GM23248 (cell line): ENCODE data around the gene ARHGAP24.

Source experiments
- EZH2 ChIP-seq: fragments of 200-600 bp; sonication (generic); IDR thresholded peaks from 2 replicates; pipeline ENCODE4 v1.6.1; 2018; ENCODE audit warnings: antibody characterized with exemption, mild to moderate bottlenecking; ENCODE audit not compliant: insufficient read depth, poor library complexity, severe bottlenecking
- EZH2phosphoT487 ChIP-seq: fragments of 200-600 bp; sonication (generic); IDR thresholded peaks from 2 replicates; pipeline ENCODE4 v1.6.1; 2018; ENCODE audit warnings: antibody characterized with exemption, moderate library complexity, mild to moderate bottlenecking, low read depth; ENCODE audit not compliant: insufficient read depth

DNA sequence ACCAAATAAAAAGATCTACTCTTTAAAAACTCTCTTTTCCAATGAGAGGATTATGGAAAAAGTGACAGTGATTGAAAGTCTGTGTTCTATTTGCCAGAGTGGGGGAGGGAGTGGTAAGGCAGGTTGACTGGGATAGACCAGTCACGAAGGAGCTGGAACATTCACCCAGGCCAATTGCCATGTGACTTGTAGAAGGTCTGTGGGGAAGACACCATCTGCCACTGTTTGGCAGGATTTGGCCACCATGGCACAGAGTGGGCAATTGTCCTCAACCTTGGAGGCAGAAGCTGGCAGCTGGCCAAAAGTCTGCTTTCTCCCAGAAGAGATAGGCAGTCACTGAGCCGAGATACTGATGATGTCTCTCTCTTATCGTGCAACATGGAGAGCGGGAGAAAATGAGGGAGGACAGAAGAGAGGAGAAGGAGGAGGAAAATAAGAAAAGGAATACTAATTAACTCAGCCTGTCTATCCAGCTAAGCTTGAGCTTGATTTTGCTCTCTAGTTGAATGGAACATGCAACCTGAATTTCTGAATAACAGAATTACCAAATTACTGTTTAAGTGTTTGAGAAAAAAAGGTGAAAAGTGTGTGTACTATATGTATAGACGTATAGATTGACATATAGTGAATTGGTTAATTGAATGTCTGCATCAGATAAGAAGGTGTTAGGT lies 267.1 kb downstream of the ARHGAP24 start:
- no peak for TF ChIP-seq EZH2
- no peak for TF ChIP-seq EZH2phosphoT487
